ENCODE data around the gene GNL2.
"Not testable (repeated sequence)": the region's sequence is repeated elsewhere in the genome, so short reads cannot be mapped to it uniquely, and the experiment has no call there.

GNL2 gene

GRCh38 chr1:37519613-37520012 lies 76.1 kb downstream of the GNL2 start:
- no peak overlapping the region for H3K4me3 ChIP-seq (ENCODE audit: insufficient read length, low read depth)
- DNase-seq (ENCODE audit: low read depth, low spot score) = no peak
- no peak for TF ChIP-seq ZNF274 (IDR thresholded peaks at IDR 0.05; ENCODE audit: low read depth, low read length)
- no peak for TF ChIP-seq SUZ12 (IDR thresholded peaks at IDR 0.05; ENCODE audit: extremely low read depth, insufficient read depth, insufficient read length)
- no peaks in the 10 kb centered on the region for H3K4me1 ChIP-seq (ENCODE audit: insufficient read depth, insufficient read length)
- H3K27me3 ChIP-seq (ENCODE audit: insufficient read depth, insufficient read length) = peaks cover 2% of the 10 kb centered on the region
- H3K9me3 ChIP-seq (ENCODE audit: insufficient read depth, low read length) = no peaks in the 10 kb centered on the region; the same call in 1 of the 2 replicates
- no peak overlapping the region for H3K9ac ChIP-seq (ENCODE audit: insufficient read length, low read depth)
- no peaks in the 10 kb centered on the region for H3K36me3 ChIP-seq (ENCODE audit: insufficient read depth, insufficient read length, low read length)

GRCh38 chr1:37518929-37519328 lies 76.8 kb downstream of the GNL2 start:
- H3K9me3 ChIP-seq (ENCODE audit: insufficient read depth, low read length); DNase-seq (ENCODE audit: low read depth, low spot score); H3K36me3 ChIP-seq (ENCODE audit: insufficient read depth, insufficient read length, low read length); H3K4me1 ChIP-seq (ENCODE audit: insufficient read depth, insufficient read length); H3K27me3 ChIP-seq (ENCODE audit: insufficient read depth, insufficient read length); H3K4me3 ChIP-seq (ENCODE audit: insufficient read length, low read depth); H3K9ac ChIP-seq (ENCODE audit: insufficient read length, low read depth): not testable (repeated sequence)

- not testable (repeated sequence) for H3K27me3 ChIP-seq (ENCODE audit: insufficient read depth, insufficient read length); H3K36me3 ChIP-seq (ENCODE audit: insufficient read depth, insufficient read length, low read length); H3K9me3 ChIP-seq (ENCODE audit: insufficient read depth, low read length); H3K9ac ChIP-seq (ENCODE audit: insufficient read length, low read depth); H3K4me3 ChIP-seq (ENCODE audit: insufficient read length, low read depth); DNase-seq (ENCODE audit: low read depth, low spot score); H3K4me1 ChIP-seq (ENCODE audit: insufficient read depth, insufficient read length)
These were observed 77.5 kb downstream of the GNL2 start for GRCh38 chr1:37518241-37518640.

GRCh38 chr1:37517569-37517968 lies 78.2 kb downstream of the GNL2 start:
- H3K4me1 ChIP-seq (ENCODE audit: insufficient read depth, insufficient read length) = no peaks in the 10 kb centered on the region
- DNase-seq (ENCODE audit: low read depth, low spot score) = no peak
- peaks cover 2% of the 10 kb centered on the region for H3K27me3 ChIP-seq (ENCODE audit: insufficient read depth, insufficient read length)
- H3K36me3 ChIP-seq (ENCODE audit: insufficient read depth, insufficient read length, low read length) = peaks cover 9% of the 10 kb centered on the region
- H3K9ac ChIP-seq (ENCODE audit: insufficient read length, low read depth) = no peak overlapping the region
- TF ChIP-seq YY1 (IDR thresholded peaks at IDR 0.05; ENCODE audit: insufficient read depth, insufficient read length) = no peak
- TF ChIP-seq ZNF274 (IDR thresholded peaks at IDR 0.05; ENCODE audit: low read depth, low read length) = no peak
- no peak for TF ChIP-seq SUZ12 (IDR thresholded peaks at IDR 0.05; ENCODE audit: extremely low read depth, insufficient read depth, insufficient read length)
- H3K9me3 ChIP-seq (ENCODE audit: insufficient read depth, low read length) = no peaks in the 10 kb centered on the region; the same call in 1 of the 2 replicates
- H3K4me3 ChIP-seq (ENCODE audit: insufficient read length, low read depth) = no peak overlapping the region

Measured in NT2/D1 (cell line).